AG10803 (cell line): ENCODE data around the gene GRAP.

Experiments
- DNase-seq: peaks from one replicate; pipeline ENCODE4 v3.0.0; 2010; ENCODE audit warnings: low read depth
- H3K4me3 ChIP-seq: 2 replicates; pipeline ENCODE4 v1.5.1; 2011; ENCODE audit warnings: mild to moderate bottlenecking, low read length, control low read depth
- CTCF ChIP-seq: conservative IDR thresholded peaks from 2 replicates; pipeline ENCODE4 v1.5.1; 2011; ENCODE audit warnings: mild to moderate bottlenecking, low read length, control low read depth, inconsistent platforms

The GRAP gene

DNA sequence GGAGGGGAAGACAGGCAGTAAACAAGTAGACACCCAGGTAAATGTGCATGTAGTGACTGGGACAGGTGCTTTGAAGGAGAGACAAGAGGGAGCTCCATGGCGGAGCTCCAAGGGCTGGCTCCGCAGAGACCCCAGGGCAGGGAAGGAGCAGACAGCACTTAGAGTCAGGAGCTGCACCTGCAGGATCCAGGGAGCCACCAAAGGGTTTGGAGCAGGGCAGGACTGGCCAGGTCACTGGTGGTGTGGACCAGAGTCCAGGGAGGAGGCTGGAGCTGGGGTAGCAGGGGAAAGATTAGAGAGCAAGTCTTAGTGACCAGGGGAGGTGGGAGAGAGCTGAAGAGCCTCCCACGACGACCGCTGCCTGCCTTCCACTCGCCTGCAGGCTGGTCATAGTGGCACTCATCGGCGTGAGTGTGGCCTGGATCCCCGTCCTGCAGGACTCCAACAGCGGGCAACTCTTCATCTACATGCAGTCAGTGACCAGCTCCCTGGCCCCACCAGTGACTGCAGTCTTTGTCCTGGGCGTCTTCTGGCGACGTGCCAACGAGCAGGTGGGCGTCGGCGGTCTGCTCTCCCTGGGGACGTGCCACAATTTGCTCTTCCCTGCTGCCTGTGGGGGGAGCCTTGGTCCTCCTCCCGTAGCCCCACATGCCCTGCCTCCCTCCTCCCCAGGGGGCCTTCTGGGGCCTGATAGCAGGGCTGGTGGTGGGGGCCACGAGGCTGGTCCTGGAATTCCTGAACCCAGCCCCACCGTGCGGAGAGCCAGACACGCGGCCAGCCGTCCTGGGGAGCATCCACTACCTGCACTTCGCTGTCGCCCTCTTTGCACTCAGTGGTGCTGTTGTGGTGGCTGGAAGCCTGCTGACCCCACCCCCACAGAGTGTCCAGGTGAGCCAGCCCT, 27.5 kb downstream of the GRAP start:
- H3K4me3 ChIP-seq = no peak overlapping the region

GRCh38 chr17:19018600-19018950, 28.2 kb downstream of the GRAP start:
- H3K4me3 ChIP-seq = no peak overlapping the region
- DNase-seq = no peak
- TF ChIP-seq CTCF = no peak

More for the DNA sequence above, 27.5 kb downstream of the GRAP start:
- TF ChIP-seq CTCF = no peak
- no peak for DNase-seq

- H3K4me3 ChIP-seq = no peak overlapping the region
- no peak for TF ChIP-seq CTCF
- no peak for DNase-seq
Measured at GRCh38 chr17:19017804-19018599, 28.8 kb downstream of the GRAP start.

GRCh38 chr17:19017401-19017800, 29.4 kb downstream of the GRAP start:
- no peak for TF ChIP-seq CTCF
- no peak for DNase-seq
- H3K4me3 ChIP-seq = no peak overlapping the region

DNA sequence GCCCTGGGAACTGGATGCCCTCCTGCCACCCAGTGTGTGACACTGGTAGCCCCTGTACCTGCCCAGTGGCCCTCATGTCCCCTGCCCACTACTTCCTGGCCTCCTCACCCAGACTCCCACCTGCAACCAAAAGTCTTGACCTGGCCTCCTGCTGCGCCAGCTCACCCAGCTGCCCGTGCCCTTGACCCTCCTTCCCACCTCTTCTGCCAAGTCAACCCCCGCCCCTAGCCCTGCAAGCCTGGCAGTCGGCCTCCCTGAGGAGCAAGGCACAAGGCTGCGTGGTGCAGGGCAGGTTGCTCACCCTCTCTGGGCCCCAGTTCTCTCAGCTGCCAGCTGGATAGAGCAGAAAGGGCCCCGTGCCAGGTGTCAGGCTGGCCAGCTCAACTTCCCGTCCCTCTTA, 29.9 kb downstream of the GRAP start:
- H3K4me3 ChIP-seq = no peak overlapping the region
- no peak for TF ChIP-seq CTCF

GRCh38 chr17:19016297-19016696, 30.5 kb downstream of the GRAP start:
- TF ChIP-seq CTCF = no peak
- no peak for DNase-seq
- no peak overlapping the region for H3K4me3 ChIP-seq

More for the DNA sequence above, 29.9 kb downstream of the GRAP start:
- DNase-seq = no peak
